Hindlimb muscle (tissue), 1 donor: ENCODE data around the gene TLR6. TPM values are rescaled to one million over a fixed set of nuclear protein-coding genes. Genes with fewer than 3 reads are reported as not detected.

Experiments
- DNase-seq: peaks from one replicate; pipeline ENCODE4 v3.0.0-alpha.2; 2013
- polyA plus RNA-seq: library from polyadenylated mRNA; unstranded; fragments of 120-200 nt; gene quantifications from one replicate; pipeline ENCODE4 v1.2.1, GENCODE V29; 2013; ENCODE audit not compliant: insufficient read length

Gene TLR6, protein sequence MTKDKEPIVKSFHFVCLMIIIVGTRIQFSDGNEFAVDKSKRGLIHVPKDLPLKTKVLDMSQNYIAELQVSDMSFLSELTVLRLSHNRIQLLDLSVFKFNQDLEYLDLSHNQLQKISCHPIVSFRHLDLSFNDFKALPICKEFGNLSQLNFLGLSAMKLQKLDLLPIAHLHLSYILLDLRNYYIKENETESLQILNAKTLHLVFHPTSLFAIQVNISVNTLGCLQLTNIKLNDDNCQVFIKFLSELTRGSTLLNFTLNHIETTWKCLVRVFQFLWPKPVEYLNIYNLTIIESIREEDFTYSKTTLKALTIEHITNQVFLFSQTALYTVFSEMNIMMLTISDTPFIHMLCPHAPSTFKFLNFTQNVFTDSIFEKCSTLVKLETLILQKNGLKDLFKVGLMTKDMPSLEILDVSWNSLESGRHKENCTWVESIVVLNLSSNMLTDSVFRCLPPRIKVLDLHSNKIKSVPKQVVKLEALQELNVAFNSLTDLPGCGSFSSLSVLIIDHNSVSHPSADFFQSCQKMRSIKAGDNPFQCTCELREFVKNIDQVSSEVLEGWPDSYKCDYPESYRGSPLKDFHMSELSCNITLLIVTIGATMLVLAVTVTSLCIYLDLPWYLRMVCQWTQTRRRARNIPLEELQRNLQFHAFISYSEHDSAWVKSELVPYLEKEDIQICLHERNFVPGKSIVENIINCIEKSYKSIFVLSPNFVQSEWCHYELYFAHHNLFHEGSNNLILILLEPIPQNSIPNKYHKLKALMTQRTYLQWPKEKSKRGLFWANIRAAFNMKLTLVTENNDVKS
- polyA plus RNA-seq = 1.4 TPM

GRCh38 chr4:38856524-38857337, at the start of gene TLR6:
TLR6 (minus strand) TSS chr4:38856817; CDS start chr4:38829473, 27,344 bp downstream.
- DNase-seq = peak; percentile 38

DNA sequence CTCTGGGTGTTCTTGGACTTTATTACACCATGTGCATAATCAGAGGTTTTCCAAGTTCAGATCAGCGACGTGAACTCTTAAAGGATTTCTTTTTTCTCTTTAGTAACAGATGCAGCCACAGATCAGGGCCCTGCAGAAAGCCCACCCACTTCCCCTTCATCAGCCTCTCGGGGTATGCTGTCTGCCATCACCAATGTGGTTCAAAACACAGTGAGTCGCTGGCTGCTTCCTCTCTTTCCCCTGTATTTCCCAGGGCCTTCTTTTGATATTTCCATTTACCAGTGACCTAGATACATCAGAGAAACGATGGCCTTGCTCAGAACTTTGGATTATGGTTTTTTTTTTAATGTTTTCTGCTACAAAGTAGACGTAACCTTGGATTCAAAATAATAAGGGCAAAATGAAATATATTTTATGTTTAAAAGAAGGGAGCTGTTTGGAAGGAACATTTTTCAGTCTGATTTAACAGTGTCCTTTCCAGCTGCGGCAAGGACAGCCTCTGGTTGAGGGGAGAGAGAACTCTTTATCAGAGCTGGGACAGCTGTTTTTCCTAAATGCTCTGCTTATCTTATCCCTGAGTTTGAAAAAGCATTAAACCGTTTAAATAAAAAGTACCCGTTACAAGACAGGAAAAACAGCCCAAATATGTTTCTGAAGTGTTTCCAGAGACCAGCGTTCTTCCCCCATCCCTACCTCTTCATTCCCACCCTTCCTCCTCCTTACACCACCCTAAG, 49.2 kb upstream of the TLR6 start:
- no peak for DNase-seq

DNA sequence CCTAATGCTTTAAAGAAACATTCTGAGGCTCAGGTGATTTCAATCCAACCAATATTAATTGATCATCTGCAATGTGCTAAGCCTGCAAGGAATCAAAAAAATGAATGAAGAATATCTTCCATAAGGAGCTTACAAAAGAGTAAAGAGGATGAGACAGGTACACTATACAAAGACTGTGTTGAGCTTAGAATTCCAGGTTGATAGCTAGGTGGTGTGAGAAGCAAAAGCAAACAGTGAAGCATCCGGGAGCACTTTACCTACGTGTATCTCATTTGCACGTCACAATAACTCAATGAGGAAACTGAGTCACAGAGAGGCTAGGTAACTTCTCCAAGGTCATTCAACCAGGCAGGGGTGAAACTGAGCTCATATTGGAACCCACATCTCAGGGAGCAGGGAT, 48.1 kb upstream of the TLR6 start:
- no peak for DNase-seq

GRCh38 chr4:38904090-38904666, 47.6 kb upstream of the TLR6 start:
- no peak for DNase-seq

DNA sequence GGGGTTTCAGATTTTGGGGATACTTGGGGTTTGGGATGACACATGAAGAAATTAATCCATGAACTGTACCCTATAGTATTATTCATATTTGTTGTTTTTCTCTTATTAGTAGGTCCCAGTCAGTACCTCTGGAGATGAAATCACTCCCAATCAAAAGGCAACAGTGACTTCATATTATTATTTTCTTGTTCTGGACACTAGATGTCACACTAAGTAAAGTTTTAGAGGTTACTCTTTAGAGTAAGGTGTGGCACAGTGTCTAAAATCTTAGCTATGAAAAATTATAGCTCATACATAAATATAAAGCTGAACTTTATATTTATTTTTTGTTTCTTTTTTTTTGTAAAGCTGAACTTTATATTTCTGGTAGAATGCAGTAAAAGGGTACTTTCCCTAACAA, 46.1 kb upstream of the TLR6 start:
- DNase-seq = peak; percentile 8

- DNase-seq = no peak
Measured at GRCh38 chr4:38902221-38902620, 45.6 kb upstream of the TLR6 start.

GRCh38 chr4:38898245-38898644, 41.6 kb upstream of the TLR6 start:
- no peak for DNase-seq

DNA sequence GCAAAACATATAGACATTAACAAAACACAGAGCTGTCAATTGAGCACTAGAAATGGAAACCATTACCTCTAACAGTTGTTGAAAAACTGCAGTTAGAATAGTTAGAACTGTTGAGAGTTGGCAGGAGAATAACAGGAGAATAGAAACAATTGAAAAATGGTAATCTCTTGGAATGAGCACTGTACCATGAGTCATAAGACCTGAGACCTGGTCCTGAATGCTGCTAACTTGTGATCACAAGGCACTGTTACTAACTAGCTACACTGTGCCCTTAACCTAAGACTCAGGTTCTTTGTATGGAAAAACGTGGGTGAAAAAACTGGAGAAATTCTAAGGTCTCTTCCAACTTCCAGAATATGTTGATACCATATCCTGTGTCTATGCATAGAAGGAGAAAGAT, 40.3 kb upstream of the TLR6 start:
- no peak for DNase-seq

DNA sequence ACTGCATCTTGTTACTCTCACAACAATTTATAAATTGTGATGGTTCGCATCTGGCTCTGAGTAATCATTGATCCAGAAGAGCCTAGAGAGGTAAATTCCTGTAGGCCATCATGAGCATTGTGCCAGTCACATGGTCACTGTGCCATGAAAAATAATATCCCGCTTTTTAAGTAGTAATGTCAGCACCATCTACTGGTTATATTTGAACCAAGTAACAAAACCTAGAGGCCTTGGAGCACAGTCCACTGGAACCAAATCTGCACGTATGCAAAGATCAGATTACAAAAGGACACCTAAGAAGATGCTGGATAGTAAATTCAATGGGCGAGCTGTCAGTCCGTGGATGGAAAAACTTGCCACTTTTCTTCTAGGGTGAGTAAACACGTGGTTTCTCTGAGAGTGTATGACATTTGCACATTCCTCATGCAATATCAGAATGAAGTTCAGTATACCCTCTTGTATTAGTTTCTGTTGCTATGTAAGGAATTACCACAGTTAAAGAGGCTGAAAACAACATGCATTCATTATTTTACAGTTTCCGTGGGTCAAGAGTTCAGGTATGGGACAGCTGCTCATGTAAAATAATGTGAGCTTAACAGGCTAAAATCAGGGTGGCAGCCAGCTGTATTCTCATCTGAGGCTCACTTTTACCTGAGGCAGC, 37.8 kb upstream of the TLR6 start:
- no peak for DNase-seq

DNA sequence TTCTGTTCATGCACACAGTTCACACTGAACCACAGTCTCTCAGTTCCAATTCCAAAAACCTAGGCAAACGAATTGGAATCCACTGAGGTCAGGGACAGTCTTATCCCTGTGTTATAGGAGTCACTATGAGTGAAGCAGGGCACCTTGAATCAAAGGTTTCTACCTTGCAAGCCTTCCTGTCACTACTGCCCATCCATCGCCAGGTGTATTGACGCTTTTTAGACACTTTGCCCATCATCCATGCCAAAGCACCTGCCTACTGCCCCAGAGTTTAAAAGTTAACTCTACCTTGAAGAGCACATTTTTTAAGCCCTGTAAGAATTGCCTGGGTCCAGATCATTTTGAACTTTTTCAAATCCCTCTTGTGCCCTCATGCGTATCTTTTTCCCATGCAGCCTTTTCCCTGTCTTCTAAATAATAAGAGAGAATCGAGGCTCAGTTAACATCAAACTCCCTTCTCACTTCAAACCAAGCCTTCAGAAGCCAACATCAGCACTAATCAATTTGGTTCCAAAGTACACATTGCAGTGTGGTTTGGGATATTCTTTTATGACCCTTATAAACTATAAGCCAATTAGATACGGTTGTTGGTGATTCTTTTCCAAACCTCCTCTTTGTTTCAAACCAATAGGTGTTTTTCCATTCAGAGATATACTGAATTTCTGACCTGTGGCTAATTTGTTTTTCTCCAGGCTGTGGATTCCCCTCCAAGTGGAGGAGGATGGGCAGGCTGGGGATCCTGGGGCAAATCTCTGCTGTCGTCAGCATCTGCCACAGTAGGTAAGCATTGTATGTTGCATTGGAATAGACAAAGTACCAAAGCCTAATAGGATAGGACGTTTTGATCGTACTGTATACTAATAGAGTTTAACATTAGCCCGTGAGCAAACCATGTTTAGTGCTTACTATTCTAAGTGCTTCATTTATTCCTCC, 34.7 kb upstream of the TLR6 start:
- no peak for DNase-seq

DNA sequence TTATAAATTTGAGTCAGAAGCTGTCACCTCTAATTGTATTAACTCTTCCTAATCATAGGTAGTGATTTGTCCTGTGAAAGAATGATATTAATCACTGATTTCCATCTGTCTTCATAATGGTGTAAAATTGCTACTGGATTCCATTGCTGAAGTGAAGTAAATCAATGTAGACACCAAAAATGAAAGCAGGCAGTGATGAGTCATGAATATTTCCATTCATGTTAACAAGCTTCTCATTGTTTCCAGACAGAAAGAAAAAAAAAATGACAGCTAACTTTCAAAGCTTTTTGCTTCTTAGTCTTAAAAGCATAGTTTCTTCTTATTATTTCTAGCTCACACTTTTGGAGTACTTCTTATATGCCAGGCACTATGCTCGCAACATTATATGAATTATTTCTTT, 32.5 kb upstream of the TLR6 start:
- DNase-seq = no peak

- no peak for DNase-seq
Measured at GRCh38 chr4:38884254-38884653, 27.6 kb upstream of the TLR6 start.

DNA sequence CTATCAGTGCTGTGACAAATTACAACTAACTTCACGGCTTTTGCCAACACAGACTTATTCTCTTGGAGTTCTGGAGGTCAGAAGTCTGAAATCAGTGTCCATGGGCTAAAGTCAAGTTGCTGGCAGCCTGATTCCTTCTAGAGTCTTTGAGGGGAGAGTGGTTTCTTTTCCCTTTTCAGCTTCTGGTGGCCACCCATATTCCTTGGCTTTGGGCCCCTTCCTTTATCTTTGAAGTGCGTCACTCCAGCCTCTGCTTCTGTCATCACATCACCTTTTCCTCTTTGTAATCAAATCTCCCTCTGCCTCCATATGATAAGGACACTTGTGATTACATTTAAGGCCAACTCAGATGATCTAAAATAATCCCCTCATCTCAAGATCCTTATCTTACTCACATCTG, 20.0 kb upstream of the TLR6 start:
- no peak for DNase-seq

DNA sequence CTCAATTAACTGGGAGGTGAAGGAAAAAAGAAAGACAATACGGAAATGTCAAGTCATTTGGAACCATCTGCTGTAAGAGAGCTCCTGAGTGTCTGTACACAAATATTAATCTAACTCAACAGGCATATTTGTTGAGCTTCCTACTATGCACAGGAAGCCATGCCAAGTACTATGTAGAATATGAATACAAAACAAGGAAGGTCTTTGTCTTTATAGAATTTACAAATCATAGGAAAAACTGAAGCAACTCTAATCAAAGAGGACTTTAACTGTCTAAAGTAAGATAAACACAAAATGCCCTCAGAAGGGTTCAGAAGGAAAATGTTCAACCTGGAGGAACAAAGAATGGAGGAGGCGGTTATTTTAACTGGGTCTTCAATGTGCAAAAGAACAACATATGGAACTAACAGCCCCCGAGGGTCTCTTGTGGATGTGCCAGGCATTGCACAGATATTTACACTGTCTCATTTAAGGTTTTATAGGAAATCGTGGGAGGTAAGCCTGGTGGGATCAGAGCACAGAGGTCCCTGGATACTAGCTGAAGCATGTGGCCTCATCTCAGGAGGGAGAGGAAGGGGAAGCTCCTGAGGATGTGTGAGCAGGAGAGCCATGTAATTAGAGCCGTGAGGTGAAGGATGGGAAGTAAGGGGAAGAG, 16.8 kb upstream of the TLR6 start:
- DNase-seq = no peak

GRCh38 chr4:38872620-38873019, 16.0 kb upstream of the TLR6 start:
- no peak for DNase-seq

DNA sequence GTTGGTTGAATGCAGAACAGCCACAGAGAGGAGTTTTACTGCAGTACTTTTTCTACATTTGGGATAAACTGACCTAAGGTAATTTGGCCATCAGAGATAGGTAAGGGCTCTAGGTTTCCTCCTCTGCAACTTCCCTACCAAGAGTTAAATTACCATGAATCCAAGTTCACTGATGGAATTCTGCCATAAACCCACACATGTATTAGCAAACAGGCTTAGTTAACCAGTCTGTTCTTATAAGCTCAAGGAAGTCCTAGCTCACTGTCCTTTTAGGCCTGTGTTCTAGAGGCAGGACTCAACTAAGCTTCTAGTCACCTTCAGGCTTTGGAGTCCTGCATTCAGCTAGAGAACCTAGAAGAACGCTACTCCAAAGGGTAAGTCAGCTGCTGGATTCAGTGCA, 15.0 kb upstream of the TLR6 start:
- DNase-seq = no peak

GRCh38 chr4:38870098-38870808, 13.6 kb upstream of the TLR6 start:
- no peak for DNase-seq

DNA sequence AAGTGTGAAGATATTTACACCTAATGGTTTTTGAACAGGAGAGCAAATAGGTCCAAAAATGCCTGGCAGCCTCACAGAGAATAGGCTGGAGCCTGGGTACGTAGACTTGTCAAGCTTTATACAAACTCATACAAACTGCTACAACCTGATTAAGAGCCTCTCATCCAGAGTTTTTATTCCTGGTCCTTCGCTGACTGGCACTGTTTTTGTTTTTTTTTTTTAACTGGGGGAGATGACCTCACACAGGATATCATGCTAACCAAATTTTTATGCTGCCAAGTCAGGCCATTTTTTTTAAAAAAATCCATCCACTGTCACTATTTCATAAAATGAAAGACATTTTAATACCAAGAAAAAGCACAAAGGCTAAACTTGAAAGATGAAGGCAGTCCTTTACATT, 12.9 kb upstream of the TLR6 start:
- no peak for DNase-seq
